ENCODE measurements around the gene MINDY1. TPM values are rescaled to one million over a fixed set of nuclear protein-coding genes. Genes with fewer than 3 reads are reported as not detected.

Gene MINDY1
- total RNA-seq, 1 donor from 2014 or later: 10.7 TPM

DNA sequence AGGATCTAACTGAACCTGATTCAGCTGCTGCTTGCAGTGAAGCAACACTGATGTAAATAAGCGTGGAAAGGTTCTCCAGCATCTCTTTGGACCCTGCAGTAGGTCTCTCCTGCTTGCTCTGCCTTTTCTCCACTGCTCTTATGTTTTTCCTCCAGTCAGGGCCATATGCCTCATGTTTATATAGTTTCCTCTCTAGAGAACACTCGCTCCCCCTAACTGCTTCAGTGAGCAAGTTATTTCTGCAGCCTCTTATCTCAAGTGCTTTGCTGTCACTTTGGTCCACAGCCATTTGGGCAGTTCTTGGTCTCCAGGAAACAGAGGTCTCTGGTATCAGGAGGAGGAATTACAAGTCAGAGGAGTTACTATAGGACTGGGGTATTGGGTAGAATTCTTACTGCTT is 6.8 kb upstream of the MINDY1 start:
- no peak overlapping the region for H3K27ac Mint-ChIP-seq
- H3K9me3 Mint-ChIP-seq: no peaks in the 10 kb centered on the region
- intact Hi-C loops (cut with micrococcal nuclease): no loop called here
- H3K4me1 Mint-ChIP-seq: peaks cover 26% of the 10 kb centered on the region
- no peak for TF ChIP-seq CTCF (IDR thresholded peaks at IDR 0.05)
- ChIA-PET POLR2A (no interaction called here), CTCF (no interaction called here)
- no peaks in the 10 kb centered on the region for H3K27me3 Mint-ChIP-seq
- H3K4me3 Mint-ChIP-seq: no peak overlapping the region
- DNase-seq (no peak), ATAC-seq (ENCODE audit: low read depth) (no peak)
- H3K36me3 Mint-ChIP-seq (ENCODE audit: low read depth): peaks cover 25% of the 10 kb centered on the region

DNA sequence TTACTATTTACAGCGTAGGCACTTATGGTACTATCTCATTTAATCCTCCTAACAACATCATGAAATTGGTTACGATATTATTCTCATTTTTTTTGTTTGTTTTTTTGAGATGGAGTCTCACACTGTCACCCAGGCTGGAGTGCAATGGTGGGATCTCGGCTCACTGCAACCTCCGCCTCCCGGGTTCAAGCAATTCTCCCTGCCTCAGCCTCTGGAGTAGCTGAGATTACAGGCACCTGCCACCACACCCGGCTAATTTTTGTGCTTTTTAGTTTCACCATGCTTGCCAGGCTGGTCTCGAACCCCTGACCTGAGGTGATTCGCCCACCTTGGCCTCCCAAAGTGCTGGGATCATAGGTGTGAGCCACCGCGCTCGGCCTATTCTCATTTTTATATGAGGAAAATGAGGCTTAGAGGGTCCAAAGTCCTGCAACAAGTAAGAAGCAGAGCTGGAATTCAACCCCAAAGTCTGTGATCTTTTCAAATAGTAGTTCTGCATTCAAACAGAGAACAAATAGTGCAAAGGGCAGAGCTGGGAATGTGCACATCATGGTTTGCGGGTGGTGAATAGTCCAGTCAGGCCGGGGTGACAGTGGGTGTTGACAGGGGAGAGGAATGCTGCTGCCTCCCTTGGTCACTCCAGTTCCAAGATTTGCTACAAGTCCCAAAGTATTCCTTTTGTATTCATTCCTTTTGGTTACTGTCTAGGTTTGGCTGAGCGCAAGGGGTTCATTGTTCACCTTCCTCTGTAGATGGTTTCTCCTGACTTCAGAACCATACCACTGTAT is 6.2 kb upstream of the MINDY1 start:
- Mint-ChIP-seq H3K36me3 (ENCODE audit: low read depth) (peaks cover 22% of the 10 kb centered on the region), H3K27ac (no peak overlapping the region), H3K4me3 (no peak overlapping the region), H3K27me3 (no peaks in the 10 kb centered on the region), H3K9me3 (no peaks in the 10 kb centered on the region), H3K4me1 (peaks cover 31% of the 10 kb centered on the region)
- ChIA-PET POLR2A (no interaction called here), CTCF (interaction anchor here (1.2 kb wide), 1 partner anchor 12 kb away, joined by 4 read pairs; no protein-coding TSS in a partner anchor)
- no peak for ATAC-seq (ENCODE audit: low read depth)
- no peak for TF ChIP-seq CTCF (IDR thresholded peaks at IDR 0.05)
- DNase-seq: no peak
- intact Hi-C loops (cut with micrococcal nuclease): no loop called here

GRCh38 chr1:151011154-151011850 is 4.6 kb upstream of the MINDY1 start:
- no peaks in the 10 kb centered on the region for H3K9me3 Mint-ChIP-seq
- H3K36me3 Mint-ChIP-seq (ENCODE audit: low read depth): peaks cover 19% of the 10 kb centered on the region
- POLR2A ChIA-PET: no interaction called here
- intact Hi-C loops (cut with micrococcal nuclease): no loop called here
- no peak overlapping the region for H3K4me3 Mint-ChIP-seq
- H3K27me3 Mint-ChIP-seq: no peaks in the 10 kb centered on the region
- no peak for TF ChIP-seq CTCF (IDR thresholded peaks at IDR 0.05)
- no peak for ATAC-seq (ENCODE audit: low read depth)
- no peak overlapping the region for H3K27ac Mint-ChIP-seq
- DNase-seq: no peak
- H3K4me1 Mint-ChIP-seq: peaks cover 46% of the 10 kb centered on the region
- CTCF ChIA-PET: interaction anchor here (1.2 kb wide), 1 partner anchor 13 kb away, joined by 4 read pairs; no protein-coding TSS in a partner anchor

GRCh38 chr1:151010346-151010726 is 3.6 kb upstream of the MINDY1 start:
- H3K27ac Mint-ChIP-seq: no peak overlapping the region
- H3K9me3 Mint-ChIP-seq: no peaks in the 10 kb centered on the region
- DNase-seq (no peak), ATAC-seq (ENCODE audit: low read depth) (no peak)
- ChIA-PET CTCF (interaction anchor here (0.9 kb wide), 1 partner anchor 14 kb away, joined by 3 read pairs; no protein-coding TSS in a partner anchor), POLR2A (interaction anchor here (0.7 kb wide), 1 partner anchor 348 kb away, joined by 5 read pairs; no protein-coding TSS in a partner anchor)
- peaks cover 18% of the 10 kb centered on the region for H3K36me3 Mint-ChIP-seq (ENCODE audit: low read depth)
- intact Hi-C loops (cut with micrococcal nuclease): no loop called here
- TF ChIP-seq CTCF (IDR thresholded peaks at IDR 0.05): no peak
- H3K4me3 Mint-ChIP-seq: no peak overlapping the region
- peaks cover 56% of the 10 kb centered on the region for H3K4me1 Mint-ChIP-seq
- no peaks in the 10 kb centered on the region for H3K27me3 Mint-ChIP-seq

Measured in activated B cell treated with CpG ODN at 0.5 μM for 24 hours (primary cell).